Smooth muscle cell of the brain vasculature (primary cell): Measurements from ENCODE around the gene GRIN1.

Experiments
- DNase-seq: peaks from one replicate; pipeline ENCODE4 v3.0.0-alpha.2; 2012; ENCODE audit warnings: low read depth, low spot score

Gene GRIN1

DNA sequence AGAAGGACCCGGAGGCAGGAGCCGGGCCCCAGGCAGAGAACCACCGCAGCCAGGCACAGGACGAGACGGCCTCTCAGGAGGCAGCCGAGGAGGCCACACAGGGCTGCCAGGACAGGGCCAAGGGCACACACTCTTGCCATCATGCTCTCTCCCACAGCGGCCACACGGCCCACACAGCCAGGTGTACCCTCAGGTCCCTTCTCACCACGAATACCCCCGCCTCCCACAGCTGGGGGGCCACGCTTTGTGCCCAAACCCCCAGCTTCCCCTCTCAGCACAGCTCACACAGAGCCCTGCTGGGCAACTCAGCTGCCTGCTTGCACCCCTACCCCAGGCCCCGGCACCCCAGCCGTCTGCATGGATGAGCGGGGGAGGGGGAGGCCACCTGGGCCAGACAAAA, 54.8 kb downstream of the GRIN1 start:
- no peak for DNase-seq

GRCh38 chr9:137194388-137194787, 55.4 kb downstream of the GRIN1 start:
- DNase-seq = no peak

- DNase-seq = no peak
Observed at GRCh38 chr9:137194909-137195308, 56.0 kb downstream of the GRIN1 start.

GRCh38 chr9:137195525-137196220, 56.7 kb downstream of the GRIN1 start:
- no peak for DNase-seq

DNA sequence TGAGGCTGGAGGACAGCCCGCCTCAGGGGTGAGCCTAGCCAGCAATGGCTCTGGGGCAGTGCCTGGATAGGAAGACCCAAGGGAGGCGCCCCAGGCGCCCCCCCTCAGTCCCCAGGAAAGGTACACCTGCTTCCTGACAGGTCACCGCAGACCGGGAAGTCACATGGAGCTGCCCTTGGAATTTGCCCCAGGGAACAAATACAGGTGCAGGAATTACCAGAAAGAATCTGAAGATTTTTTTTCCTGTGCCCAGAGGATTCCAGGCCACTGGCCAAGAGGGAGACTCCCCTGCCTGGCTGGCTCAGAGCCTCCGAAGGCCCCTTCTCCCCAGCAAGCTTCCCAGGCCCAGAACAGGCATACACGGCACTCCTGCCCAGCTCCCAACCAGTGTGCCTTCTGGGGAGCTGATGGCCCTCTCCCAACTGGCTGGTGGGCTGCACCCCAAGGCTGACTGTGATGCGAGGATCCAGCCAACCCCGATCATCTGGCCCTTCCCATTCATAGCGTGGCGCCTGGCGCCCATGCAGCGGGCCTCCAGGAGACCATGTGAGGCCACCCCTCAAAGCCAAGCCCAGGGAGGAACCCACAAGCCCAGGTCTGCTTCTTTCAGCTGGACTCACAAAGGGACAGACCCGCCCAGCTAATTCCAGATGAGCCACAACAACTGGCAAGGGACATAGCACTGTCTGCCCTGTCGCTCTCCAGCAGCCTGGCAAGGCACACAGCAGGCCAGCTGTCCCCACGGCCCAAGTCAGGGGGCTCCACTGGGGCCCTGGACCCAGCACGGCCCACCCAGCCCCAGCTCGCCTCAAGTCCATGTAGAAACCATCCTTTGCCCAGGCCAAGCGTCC, 59.3 kb downstream of the GRIN1 start:
- DNase-seq = no peak

- no peak for DNase-seq
Observed at GRCh38 chr9:137198902-137199283, 59.9 kb downstream of the GRIN1 start.

- no peak for DNase-seq
Observed at GRCh38 chr9:137199411-137200121, 60.6 kb downstream of the GRIN1 start.

DNA sequence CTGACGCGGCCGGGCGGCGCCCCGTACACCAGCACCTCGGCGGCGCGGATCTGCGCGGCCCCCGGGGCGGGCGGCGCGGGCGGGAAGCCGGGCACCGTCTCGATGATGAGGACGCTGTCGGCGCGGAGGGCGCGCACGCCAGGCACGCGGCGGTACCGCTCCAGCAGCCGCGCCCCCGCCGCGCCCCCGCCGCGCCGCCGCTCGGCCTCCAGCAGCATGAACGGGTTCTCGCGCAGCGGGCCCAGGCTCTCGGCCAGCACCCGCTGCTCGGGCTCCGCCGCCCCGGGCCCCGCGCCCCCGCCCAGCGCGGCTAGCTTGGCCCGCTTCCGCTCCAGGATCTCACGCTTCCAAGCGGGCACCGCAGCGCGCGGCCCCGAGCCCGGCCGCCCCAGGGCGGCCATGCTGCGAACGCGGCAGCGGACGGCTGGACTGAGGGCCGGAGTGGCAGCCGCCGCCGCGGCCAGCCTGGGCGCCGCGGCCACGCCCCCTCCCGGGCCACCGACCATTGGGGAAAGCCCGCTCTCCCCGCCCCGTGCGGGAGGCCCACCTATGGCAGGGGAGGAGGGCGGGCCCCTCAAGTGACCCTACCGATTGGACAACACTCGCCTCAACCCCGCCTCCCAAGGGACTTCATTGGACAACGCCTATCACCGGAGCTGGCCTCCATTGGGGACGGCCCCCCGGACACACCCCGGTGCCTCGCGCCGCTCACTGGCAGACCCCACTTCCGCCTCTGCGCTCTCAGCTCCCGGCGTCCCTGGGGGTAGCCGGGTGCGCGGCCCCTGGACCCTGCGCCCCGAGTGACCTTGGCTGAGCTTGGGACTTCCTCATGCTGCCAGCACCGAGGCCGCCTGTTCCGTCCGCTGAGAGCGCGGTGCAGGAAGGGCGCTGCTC, 61.6 kb downstream of the GRIN1 start, which contains the start of gene TPRN:
Gene TPRN, minus strand, starts transcription at position 431 of the 894 bp plus-strand sequence. Its CDS starts 30 bp downstream, at position 401.
- peak; percentile 97 for DNase-seq

DNA sequence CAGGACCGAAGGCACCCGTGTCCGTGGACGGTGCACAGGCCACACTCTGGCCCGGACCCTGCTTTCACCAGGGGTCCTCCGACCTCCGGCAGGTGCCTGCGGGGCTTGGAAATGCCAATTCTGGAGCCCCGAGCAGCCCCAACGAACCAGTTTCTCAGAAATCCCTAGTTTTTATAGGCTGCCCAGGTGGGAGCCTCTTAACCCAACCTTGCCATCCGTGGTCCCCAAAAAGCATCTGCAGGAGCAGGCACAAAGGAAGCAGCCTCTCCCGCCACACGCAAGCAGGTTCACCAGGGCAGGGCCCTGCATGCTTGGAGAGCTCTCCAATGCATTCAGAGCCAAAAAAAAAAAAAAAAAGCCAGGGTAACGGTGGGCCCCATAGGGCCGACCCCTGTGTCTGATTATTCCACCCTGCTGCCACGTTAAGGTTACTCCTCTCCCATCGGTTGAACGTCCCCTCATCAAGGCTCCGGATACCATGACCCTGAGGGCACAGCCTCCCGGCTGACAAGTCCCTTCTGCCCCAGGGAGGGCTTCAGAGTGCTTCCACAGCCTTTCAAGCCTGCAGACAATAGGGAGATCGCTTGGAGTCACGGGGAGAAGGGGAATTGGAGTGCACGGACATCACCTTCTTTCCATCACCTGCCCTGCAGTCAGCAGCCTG, 62.4 kb downstream of the GRIN1 start:
- no peak for DNase-seq

- DNase-seq = no peak
Observed at GRCh38 chr9:137202966-137203365, 64.0 kb downstream of the GRIN1 start.

DNA sequence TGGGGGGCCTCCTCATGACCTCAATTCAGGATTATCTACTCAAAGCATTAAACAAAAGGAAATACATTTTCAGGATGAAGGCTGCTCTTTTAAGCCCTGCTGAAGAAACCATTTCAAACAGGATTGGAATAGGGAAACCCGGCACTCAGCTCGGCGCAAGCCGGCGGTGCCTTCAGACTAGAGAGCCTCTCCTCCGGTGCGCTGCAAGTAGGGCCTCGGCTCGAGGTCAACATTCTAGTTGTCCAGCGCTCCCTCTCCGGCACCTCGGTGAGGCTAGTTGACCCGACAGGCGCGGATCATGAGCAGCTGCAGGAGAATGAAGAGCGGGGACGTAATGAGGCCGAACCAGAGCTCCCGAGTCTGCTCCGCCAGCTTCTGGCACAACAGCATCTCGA, 65.8 kb downstream of the GRIN1 start:
- no peak for DNase-seq

DNA sequence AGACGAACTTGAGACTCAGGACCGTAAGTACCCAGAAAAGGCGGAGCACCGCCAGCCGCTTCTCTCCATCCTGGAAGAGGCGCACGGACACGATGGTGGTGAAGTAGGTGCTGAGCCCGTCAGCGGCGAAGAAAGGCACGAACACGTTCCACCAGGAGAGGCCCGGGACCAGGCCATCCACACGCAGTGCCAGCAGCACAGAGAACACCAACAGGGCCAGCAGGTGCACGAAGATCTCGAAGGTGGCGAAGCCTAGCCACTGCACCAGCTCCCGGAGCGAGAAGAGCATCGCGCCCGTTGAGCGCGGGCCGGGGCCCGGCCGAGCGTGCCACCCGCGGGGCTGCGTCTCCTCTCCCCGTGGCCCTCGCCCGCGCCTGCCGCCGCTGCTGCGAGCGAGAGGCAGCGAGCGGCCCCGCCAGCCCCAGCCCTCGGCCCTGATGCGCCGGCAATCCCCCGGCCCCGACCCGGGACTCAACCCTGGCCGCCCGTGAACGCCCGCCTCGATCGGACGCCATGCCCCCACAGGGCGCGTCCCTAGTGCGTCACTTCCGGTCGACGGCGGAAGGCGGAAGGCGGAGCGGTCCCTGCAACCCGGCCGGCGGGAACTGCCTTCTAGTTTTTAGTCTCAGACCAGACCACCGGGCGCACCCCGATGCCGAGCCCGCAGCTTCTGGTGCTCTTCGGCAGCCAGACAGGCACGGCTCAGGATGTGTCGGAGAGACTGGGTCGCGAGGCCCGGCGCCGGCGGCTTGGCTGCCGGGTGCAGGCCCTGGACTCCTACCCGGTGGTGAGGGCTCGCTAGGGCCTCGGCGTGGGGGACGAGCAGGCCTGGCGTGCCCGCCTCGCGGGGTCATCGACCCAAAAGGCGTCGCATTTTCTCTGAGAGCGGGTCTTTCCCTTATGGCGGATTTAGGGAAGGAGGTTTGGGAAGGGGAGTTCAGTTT, 66.4 kb downstream of the GRIN1 start, which contains the start of the genes NDOR1 and TMEM203:
Gene NDOR1, plus strand, starts transcription at position 575 of the 944 bp plus-strand sequence. Its CDS starts 78 bp downstream, at position 653.
Gene TMEM203, minus strand, starts transcription at position 523 of the 944 bp plus-strand sequence. Its CDS starts 234 bp downstream, at position 289.
- peak; percentile 58 for DNase-seq

GRCh38 chr9:137206602-137207001, 67.6 kb downstream of the GRIN1 start:
- DNase-seq = no peak

GRCh38 chr9:137211532-137211931, 72.6 kb downstream of the GRIN1 start:
- DNase-seq = no peak

- DNase-seq = no peak
Observed at GRCh38 chr9:137212520-137212919, 73.6 kb downstream of the GRIN1 start.

DNA sequence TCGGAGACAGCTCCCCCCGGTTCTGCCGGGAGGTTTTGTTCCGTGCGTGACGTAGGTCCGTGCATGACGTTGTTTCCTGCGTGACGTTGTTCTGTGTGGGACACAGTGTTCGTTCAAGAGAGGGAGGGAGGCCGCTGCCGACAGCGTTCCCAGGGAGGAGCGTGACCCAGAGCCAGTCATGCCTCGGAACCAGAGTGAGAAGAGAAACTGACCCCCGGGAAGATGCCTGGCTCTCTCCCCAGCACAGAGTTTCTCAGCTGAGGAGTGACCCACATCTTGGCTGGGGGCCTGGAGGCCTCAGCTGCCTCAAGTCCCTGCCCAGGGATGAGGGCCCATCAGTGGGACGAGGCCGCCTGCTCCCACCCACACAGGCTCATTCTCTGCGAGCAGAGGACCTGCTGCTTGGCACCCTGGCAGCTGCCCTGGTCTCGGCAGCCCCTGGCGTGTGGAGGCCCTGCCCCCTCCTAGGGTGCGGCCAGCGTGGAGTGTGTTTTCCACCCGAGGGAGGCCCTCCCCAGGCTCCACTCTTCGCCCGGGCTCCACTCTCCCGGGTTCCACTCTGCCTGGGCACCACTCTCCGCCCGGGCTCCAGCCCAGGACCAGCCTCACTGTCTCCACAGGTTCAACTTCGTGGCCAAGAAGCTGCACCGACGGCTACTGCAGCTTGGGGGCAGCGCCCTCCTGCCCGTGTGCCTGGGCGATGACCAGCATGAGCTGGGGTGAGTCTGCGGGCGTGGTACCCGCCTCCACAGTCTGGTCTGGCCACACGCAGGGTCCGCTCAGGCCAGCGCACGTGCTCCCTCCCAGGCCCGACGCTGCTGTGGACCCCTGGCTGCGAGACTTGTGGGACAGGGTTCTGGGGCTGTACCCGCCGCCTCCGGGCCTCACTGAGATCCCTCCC, 74.5 kb downstream of the GRIN1 start:
- DNase-seq = no peak

DNA sequence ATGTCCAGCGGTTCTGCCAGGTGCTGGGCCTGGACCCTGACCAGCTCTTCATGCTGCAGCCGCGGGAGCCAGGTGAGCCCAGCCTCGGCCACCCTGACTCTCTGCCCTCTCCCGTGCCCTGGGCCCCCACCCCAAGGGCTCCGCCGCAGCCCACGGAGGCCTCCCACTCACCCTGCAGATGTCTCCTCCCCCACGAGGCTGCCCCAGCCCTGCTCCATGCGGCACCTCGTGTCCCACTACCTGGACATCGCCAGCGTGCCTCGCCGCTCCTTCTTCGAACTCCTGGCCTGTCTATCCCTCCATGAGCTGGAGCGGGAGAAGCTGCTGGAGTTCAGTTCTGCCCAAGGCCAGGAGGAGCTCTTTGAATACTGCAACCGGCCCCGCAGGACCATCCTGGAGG, 75.7 kb downstream of the GRIN1 start:
- no peak for DNase-seq
